ENCODE data around the gene CD3D.

DNA sequence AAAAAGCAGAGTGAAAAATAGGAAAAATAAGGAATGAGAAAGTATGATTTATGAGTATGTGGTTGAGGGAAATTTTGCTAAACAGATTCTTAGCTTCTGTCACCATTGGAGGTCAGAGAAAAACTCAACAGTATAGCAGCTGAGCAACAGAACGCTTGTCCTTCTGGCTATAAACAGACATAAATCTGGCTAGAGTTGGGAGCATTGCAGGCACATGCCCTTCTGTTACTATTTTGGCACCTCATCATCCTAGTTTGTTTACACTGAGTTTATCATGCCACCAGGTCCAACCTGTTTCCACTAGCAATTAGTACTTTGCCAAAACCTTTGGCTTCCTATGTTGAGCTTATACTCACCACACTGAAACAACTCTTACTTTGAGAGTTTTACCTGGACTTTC, 23.8 kb upstream of the CD3D start:
- TF ChIP-seq, protein P1, sequence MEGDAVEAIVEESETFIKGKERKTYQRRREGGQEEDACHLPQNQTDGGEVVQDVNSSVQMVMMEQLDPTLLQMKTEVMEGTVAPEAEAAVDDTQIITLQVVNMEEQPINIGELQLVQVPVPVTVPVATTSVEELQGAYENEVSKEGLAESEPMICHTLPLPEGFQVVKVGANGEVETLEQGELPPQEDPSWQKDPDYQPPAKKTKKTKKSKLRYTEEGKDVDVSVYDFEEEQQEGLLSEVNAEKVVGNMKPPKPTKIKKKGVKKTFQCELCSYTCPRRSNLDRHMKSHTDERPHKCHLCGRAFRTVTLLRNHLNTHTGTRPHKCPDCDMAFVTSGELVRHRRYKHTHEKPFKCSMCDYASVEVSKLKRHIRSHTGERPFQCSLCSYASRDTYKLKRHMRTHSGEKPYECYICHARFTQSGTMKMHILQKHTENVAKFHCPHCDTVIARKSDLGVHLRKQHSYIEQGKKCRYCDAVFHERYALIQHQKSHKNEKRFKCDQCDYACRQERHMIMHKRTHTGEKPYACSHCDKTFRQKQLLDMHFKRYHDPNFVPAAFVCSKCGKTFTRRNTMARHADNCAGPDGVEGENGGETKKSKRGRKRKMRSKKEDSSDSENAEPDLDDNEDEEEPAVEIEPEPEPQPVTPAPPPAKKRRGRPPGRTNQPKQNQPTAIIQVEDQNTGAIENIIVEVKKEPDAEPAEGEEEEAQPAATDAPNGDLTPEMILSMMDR (IDR thresholded peaks at IDR 0.05; ENCODE audit: low read depth, low read length) = no peak
- no peak for TF ChIP-seq EZH2phosphoT487 (IDR thresholded peaks at IDR 0.05; ENCODE audit: low read depth)
